Activated CD4-positive, alpha-beta T cell treated with anti-CD3 and anti-CD28 coated beads, Interleukin-2, amount 10 ng/mL, durations not matched to agents 7 days and 5 days (primary cell): ENCODE data around the gene HDAC11. TPM values are rescaled to one million over a fixed set of nuclear protein-coding genes. Genes with fewer than 3 reads are reported as not detected.
"Not testable (repeated sequence)": the region's sequence is repeated elsewhere in the genome, so short reads cannot be mapped to it uniquely, and the experiment has no call there.

Experiments used
- CTCF ChIA-PET: fragments of 350-600 bp; sonication (Branson Sonifier 250); formaldehyde crosslinking; loops from one replicate; lab custom pipeline; 2021; ENCODE audit warnings: antibody characterized with exemption; lab: Charles Lee
- POLR2A ChIA-PET: fragments of 350-600 bp; sonication (Branson Sonifier 250); formaldehyde crosslinking; loops from one replicate; lab custom pipeline; 2021; ENCODE audit warnings: antibody characterized with exemption; lab: Charles Lee
- DNase-seq: peaks from one replicate; pipeline ENCODE4 v3.0.0-alpha.2; 2020
- H3K27ac Mint-ChIP-seq: one replicate; pipeline ENCODE4 v1.8.0; 2021; ENCODE audit warnings: mild to moderate bottlenecking, moderate library complexity, mixed read lengths
- H3K27me3 Mint-ChIP-seq: one replicate; pipeline ENCODE4 v1.8.0; 2021; ENCODE audit warnings: mixed read lengths
- H3K36me3 Mint-ChIP-seq: one replicate; pipeline ENCODE4 v1.8.0; 2021; ENCODE audit warnings: low read depth, mixed read lengths
- H3K4me1 Mint-ChIP-seq: one replicate; pipeline ENCODE4 v1.8.0; 2021; ENCODE audit warnings: mixed read lengths
- H3K4me3 Mint-ChIP-seq: one replicate; pipeline ENCODE4 v1.8.0; 2021; ENCODE audit warnings: mild to moderate bottlenecking, moderate library complexity, mixed read lengths
- H3K9me3 Mint-ChIP-seq: one replicate; pipeline ENCODE4 v1.8.0; 2021; ENCODE audit warnings: mixed read lengths
- total RNA-seq, 2 experiments: library from RNA; stranded (reverse); gene quantifications; one replicate each; pipeline ENCODE4 v1.2.3, GENCODE V29; 2021

Gene HDAC11
- total RNA-seq = 1 to 10 TPM; 1.6 to 2.3 TPM

DNA sequence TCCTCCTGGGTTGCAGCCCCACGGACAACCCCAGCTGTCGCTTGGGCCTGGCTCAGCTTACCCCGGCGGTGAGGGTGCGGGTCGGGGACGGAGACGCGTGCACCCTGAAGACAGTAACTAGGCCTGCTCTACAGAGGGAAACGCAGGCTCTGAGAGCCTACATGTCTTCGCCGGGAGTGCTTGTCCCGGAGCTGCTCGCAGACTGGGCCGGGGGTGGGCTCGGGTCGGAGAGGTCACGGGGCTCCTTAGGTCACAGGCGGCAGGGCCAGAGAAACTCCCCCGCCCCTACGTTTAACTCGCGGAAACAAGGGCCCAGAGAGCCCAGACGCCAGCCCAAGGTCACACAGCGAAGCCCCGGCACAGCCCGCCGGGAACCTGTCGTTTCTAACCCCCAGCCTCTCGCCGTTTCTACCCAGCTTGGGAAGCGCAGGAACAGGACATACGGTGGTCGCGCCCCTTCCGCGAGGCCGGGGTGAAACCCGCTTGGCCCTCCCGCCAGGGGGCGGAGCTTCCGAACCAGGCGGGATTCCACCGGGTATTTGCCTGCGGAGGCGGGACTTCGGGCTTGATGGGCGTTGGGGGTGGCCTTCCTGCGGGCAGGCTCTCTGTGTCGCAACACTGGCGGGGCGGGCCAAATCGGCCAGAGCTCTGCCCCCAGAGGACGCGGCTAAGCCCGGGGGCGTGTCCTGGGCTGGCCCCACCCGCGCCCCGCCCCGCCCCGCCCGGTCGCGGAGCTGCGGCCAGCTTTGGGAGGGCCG lies at the start of gene HDAC11:
TSS of gene HDAC11 (plus strand) at position 725 of the 758 bp plus-strand sequence. CDS start 42 bp downstream, outside the sequence.
- H3K36me3 Mint-ChIP-seq = no peaks in the 10 kb centered on the region
- H3K9me3 Mint-ChIP-seq = no peaks in the 10 kb centered on the region
- H3K4me1 Mint-ChIP-seq = peaks cover 14% of the 10 kb centered on the region
- H3K27ac Mint-ChIP-seq = peak within 1 kb of the TSS; percentile 92
- H3K27me3 Mint-ChIP-seq = peaks cover 2% of the 10 kb centered on the region
- peak within 1 kb of the TSS; percentile 90 for H3K4me3 Mint-ChIP-seq
- ChIA-PET CTCF (interaction anchor here (0.6 to 3.1 kb wide), 9 partner anchors 8 to 388 kb away, joined by 3 to 21 read pairs (median 3); no protein-coding TSS in a partner anchor), POLR2A (no interaction called here)
- DNase-seq = peak; percentile 99

DNA sequence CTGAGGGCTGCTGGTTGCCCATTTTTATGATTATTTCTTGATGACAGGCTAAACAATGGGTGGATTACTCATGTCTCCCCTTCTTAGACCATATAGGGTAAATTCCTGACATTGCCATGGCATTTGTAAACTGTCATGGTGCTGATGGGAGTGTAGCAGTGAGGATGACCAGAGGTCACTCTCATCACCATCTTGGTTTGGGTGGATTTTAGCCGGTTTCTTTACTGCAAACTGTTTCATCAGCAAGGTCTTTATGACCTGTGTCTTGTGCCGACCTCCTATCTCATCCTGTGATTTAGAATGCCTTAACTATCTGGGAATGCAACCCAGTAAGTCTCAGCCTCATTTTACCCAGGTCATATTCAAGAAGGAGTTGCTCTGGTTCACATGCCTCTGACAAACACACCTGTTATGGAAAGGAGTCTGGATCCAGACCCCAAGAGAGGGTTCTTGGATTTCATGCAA lies 49.7 kb upstream of the HDAC11 start:
- POLR2A ChIA-PET = not testable (repeated sequence)

DNA sequence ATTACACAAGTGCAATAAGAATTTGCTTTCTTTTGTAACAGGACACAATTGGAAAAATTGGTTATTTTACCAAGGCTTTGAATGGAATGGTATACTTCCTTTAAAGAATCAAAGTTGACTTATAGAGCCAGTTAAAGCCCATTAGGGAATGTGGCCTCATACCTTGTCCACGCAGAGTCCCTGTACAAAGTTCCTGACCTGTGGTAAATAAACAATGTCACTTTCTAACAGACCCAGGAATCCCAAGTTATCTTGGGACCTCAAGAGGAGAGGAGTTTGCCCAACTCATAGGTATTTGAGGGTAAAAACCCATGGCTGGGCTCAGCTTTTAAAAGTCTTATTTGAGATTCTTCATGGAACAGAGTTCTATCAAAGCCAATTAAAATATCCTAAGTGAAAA lies 48.0 kb upstream of the HDAC11 start:
- Mint-ChIP-seq H3K36me3 (peaks cover 3% of the 10 kb centered on the region), H3K27me3 (peaks cover 19% of the 10 kb centered on the region), H3K4me1 (peaks cover 21% of the 10 kb centered on the region), H3K9me3 (peaks cover 6% of the 10 kb centered on the region), H3K4me3 (no peak overlapping the region), H3K27ac (no peak overlapping the region)
- no peak for DNase-seq
- POLR2A ChIA-PET = no interaction called here
- CTCF ChIA-PET = interaction anchor here (2.0 kb wide), 1 partner anchor 25 kb away, joined by 6 read pairs; no protein-coding TSS in a partner anchor

More for the DNA sequence above, 49.7 kb upstream of the HDAC11 start:
- H3K9me3 Mint-ChIP-seq, H3K27ac Mint-ChIP-seq, H3K36me3 Mint-ChIP-seq, DNase-seq, H3K27me3 Mint-ChIP-seq, H3K4me3 Mint-ChIP-seq: not testable (repeated sequence)
- H3K4me1 Mint-ChIP-seq = peaks cover 27% of the 10 kb centered on the region
- CTCF ChIA-PET = interaction anchor here (0.9 kb wide), 1 partner anchor 21 kb away, joined by 3 read pairs; no protein-coding TSS in a partner anchor

DNA sequence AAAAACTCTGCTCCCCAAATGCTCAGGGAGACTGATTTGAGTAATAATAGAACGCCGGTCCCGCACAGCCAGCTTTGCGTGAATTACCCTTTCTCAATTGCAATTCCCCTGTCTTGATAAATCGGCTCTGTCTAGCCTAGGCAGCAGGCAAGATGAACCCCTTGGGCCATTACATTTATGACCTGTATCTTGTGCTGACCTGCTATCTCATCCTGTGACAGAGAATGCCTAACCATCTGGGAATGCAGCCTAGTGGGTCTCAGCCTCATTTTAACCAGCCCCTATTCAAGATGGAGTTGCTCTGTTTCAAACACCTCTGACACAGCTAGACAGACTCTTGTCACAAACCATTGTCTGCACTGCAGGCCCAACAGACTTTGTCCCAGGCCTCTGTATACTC lies 46.2 kb upstream of the HDAC11 start:
- Mint-ChIP-seq H3K9me3 (peaks cover 6% of the 10 kb centered on the region), H3K27ac (no peak overlapping the region), H3K4me3 (no peak overlapping the region), H3K27me3 (peaks cover 21% of the 10 kb centered on the region), H3K4me1 (peaks cover 7% of the 10 kb centered on the region), H3K36me3 (peaks cover 3% of the 10 kb centered on the region)
- POLR2A ChIA-PET = interaction anchor here (0.6 kb wide), 1 partner anchor 64 kb away, joined by 3 read pairs; no protein-coding TSS in a partner anchor
- CTCF ChIA-PET = interaction anchor here (0.8 to 2.0 kb wide), 3 partner anchors 27 to 85 kb away, joined by 3 to 6 read pairs (median 4); no protein-coding TSS in a partner anchor
- DNase-seq = no peak

GRCh38 chr3:13436213-13436612 lies 43.9 kb upstream of the HDAC11 start:
- H3K4me3 Mint-ChIP-seq, CTCF ChIA-PET, H3K36me3 Mint-ChIP-seq, H3K4me1 Mint-ChIP-seq, H3K9me3 Mint-ChIP-seq, DNase-seq, POLR2A ChIA-PET, H3K27ac Mint-ChIP-seq: not testable (repeated sequence)
- H3K27me3 Mint-ChIP-seq = peaks cover 21% of the 10 kb centered on the region

- CTCF ChIA-PET = no interaction called here
- Mint-ChIP-seq H3K4me1 (no peaks in the 10 kb centered on the region), H3K27me3 (peaks cover 13% of the 10 kb centered on the region), H3K27ac (no peak overlapping the region), H3K4me3 (no peak overlapping the region), H3K9me3 (no peaks in the 10 kb centered on the region), H3K36me3 (no peaks in the 10 kb centered on the region)
- POLR2A ChIA-PET = no interaction called here
- DNase-seq = no peak
Measured at GRCh38 chr3:13440204-13440817, 39.8 kb upstream of the HDAC11 start.

DNA sequence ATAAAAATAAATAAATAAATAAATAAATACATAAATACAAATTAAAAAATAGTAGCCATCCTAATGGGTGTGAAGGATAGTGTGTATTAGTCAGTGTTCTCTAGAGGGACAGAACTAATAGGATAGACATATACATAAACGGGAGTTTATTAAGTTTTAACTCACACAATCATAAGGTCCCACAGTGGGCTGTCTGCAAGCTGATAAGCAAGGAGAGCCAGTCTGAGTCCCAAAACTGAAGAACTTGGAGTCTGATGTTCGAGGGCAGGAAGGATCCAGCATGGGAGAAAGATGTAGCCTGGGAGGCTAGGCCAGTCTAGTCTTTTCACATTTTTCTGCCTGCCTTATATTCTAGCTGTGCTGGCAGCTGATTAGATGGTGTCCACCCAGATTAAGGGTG lies 37.2 kb upstream of the HDAC11 start:
- H3K9me3 Mint-ChIP-seq, H3K36me3 Mint-ChIP-seq, H3K4me1 Mint-ChIP-seq, POLR2A ChIA-PET, DNase-seq, H3K27me3 Mint-ChIP-seq, H3K4me3 Mint-ChIP-seq, H3K27ac Mint-ChIP-seq: not testable (repeated sequence)
- CTCF ChIA-PET = interaction anchor here (0.8 kb wide), 1 partner anchor 16 kb away, joined by 3 read pairs; no protein-coding TSS in a partner anchor

- no peaks in the 10 kb centered on the region for H3K36me3 Mint-ChIP-seq
- peak overlapping the region; percentile 90 for H3K27ac Mint-ChIP-seq
- no peaks in the 10 kb centered on the region for H3K27me3 Mint-ChIP-seq
- peak; percentile 9 for DNase-seq
- H3K4me3 Mint-ChIP-seq = peak overlapping the region; percentile 85
- ChIA-PET CTCF (interaction anchor here (0.7 to 4.8 kb wide), 13 partner anchors 11 to 659 kb away, joined by 3 to 37 read pairs (median 10); partner anchors contain the start of gene NUP210), POLR2A (interaction anchor here (0.6 kb wide), 1 partner anchor 927 kb away, joined by 3 read pairs; no protein-coding TSS in a partner anchor)
- H3K4me1 Mint-ChIP-seq = peaks cover 26% of the 10 kb centered on the region
- H3K9me3 Mint-ChIP-seq = no peaks in the 10 kb centered on the region
Measured at GRCh38 chr3:13451301-13451673, 28.8 kb upstream of the HDAC11 start.

GRCh38 chr3:13452490-13453335 lies 27.4 kb upstream of the HDAC11 start:
- peak overlapping the region; percentile 90 for H3K27ac Mint-ChIP-seq
- H3K27me3 Mint-ChIP-seq = peaks cover 2% of the 10 kb centered on the region
- CTCF ChIA-PET = interaction anchor here (0.6 to 4.8 kb wide), 17 partner anchors 10 to 440 kb away, joined by 3 to 37 read pairs (median 4); partner anchors contain the start of gene NUP210

GRCh38 chr3:13455644-13456043 lies 24.5 kb upstream of the HDAC11 start:
- ChIA-PET CTCF (interaction anchor here (1.1 to 4.8 kb wide), 4 partner anchors 15 to 363 kb away, joined by 3 to 37 read pairs (median 4); no protein-coding TSS in a partner anchor), POLR2A (no interaction called here)
- H3K4me1 Mint-ChIP-seq = peaks cover 19% of the 10 kb centered on the region
- H3K36me3 Mint-ChIP-seq = no peaks in the 10 kb centered on the region
- H3K27ac Mint-ChIP-seq = no peak overlapping the region
- DNase-seq = no peak
- H3K4me3 Mint-ChIP-seq = no peak overlapping the region
- H3K9me3 Mint-ChIP-seq = no peaks in the 10 kb centered on the region
- H3K27me3 Mint-ChIP-seq = peaks cover 2% of the 10 kb centered on the region

More at GRCh38 chr3:13452490-13453335, 27.4 kb upstream of the HDAC11 start:
- H3K9me3 Mint-ChIP-seq = no peaks in the 10 kb centered on the region
- H3K36me3 Mint-ChIP-seq = no peaks in the 10 kb centered on the region
- H3K4me1 Mint-ChIP-seq = peaks cover 26% of the 10 kb centered on the region
- POLR2A ChIA-PET = no interaction called here
- peak overlapping the region; percentile 85 for H3K4me3 Mint-ChIP-seq
- DNase-seq = peak; percentile 69

- no peak overlapping the region for H3K4me3 Mint-ChIP-seq
- peaks cover 6% of the 10 kb centered on the region for H3K4me1 Mint-ChIP-seq
- no peak overlapping the region for H3K27ac Mint-ChIP-seq
- H3K9me3 Mint-ChIP-seq = no peaks in the 10 kb centered on the region
- DNase-seq = no peak
- ChIA-PET CTCF (interaction anchor here (0.6 kb wide), 1 partner anchor 84 kb away, joined by 3 read pairs; no protein-coding TSS in a partner anchor), POLR2A (no interaction called here)
- no peaks in the 10 kb centered on the region for H3K36me3 Mint-ChIP-seq
- H3K27me3 Mint-ChIP-seq = peaks cover 4% of the 10 kb centered on the region
Measured at GRCh38 chr3:13457593-13457992, 22.5 kb upstream of the HDAC11 start.
